ENCODE data around the gene PLEKHN1.
A peak's percentile ranks its signal among the peaks of the same experiment; 100 is the strongest.
"Not testable (repeated sequence)": the region's sequence is repeated elsewhere in the genome, so short reads cannot be mapped to it uniquely, and the experiment has no call there.

Gene PLEKHN1

DNA sequence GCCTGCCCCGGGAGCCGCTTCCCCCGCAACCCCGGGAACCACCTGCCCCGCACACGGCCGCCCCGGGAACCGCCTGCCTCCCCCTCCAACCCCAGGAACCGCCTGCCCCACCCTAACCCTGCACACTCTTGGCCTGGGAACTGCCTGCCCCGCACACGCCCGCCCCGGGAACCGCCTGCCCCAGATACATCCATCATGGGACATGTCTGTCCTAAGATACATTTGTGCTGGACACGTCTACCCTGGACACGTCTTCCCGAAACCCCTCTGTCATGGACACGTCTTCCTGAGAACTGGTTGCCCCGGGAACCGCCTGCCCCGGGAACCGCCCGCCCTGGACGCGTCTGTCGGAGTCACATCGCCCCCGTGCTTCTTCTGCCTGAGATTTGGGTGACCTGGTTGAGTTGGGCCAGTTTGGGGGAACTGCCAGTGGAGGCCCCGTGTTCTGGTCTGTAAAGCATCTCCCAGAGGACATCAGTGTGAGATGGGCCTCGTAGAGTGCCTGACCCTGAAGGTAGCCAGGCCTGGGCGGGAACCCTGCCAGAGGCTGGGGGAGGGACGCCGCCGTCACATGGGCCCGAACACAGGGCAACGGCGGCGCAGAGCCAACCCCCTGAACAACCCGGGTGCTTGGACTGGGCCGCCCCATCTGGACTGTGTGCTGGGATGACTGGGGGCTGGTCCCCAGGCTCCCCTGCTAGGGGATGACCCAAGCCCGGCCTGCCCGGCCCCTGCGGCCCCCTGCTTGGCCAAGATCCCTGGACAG lies 12.0 kb downstream of the PLEKHN1 start:
- DNase-seq, result no peak

DNA sequence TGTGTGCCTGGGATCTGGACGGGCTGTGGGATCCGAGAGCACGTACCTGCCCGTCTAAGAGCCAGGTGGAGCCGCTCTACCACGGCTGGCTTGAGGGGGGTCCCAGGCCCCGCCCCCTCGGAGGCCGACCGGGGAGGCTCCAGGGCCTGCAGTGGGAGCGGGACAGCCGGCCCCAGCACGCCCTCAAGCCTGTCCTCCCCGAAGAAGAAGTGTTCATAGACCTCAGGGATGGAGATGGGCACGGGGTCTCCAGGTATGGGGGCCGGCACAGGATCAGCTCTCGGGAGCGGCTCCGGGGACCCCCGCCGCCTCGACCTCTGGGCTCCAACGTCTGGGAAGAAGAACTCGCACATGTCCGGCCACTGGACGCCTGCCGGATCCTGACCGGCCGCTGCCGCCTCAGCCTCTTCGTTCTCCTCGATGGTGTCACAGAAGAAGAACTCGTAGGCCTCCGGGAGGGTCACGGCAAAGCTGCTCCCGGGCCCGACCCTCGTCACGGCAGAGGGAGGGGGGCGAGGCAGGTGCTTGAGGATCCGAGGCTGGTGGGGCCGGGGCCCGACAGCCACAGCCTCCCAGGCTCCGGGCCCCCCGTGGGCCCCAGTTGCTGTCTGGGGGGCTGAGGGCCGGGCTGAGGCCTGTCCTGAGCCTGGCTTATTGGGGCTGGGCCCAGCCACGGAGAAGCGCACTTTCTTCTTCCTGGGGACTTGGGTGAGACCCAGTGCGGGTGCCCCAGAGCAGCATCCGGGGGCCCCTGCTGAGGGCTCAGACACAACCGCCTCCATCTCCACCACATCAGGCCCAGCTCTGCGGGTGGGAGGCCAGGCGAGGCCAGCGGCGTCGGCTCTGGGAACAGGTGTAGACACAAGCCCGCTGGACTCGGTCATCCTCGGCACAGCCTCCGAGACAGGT lies 12.8 kb downstream of the PLEKHN1 start:
- DNase-seq, result no peak

DNA sequence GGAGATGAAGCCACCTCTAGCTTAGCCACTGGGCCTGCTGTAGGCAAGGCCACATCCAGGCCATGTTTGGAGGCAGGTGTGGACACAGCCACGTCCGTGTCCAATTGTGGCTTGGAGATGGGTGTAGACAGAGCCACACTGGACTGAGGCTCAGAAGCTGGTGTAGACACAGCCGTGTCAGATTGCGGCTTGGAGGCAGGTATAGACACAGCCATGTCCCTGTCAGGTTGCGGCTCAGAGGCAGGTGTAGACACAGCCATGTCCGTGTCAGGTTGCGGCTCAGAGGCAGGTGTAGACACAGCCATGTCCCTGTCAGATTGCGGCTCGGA lies 13.4 kb downstream of the PLEKHN1 start:
- no peak for DNase-seq

GRCh38 chr1:980137-980571 lies 13.9 kb downstream of the PLEKHN1 start:
- DNase-seq, result no peak

- no peak for DNase-seq
Measured at GRCh38 chr1:980602-981395, 14.5 kb downstream of the PLEKHN1 start.

- no peak for DNase-seq
Measured at GRCh38 chr1:981491-981954, 15.2 kb downstream of the PLEKHN1 start.

DNA sequence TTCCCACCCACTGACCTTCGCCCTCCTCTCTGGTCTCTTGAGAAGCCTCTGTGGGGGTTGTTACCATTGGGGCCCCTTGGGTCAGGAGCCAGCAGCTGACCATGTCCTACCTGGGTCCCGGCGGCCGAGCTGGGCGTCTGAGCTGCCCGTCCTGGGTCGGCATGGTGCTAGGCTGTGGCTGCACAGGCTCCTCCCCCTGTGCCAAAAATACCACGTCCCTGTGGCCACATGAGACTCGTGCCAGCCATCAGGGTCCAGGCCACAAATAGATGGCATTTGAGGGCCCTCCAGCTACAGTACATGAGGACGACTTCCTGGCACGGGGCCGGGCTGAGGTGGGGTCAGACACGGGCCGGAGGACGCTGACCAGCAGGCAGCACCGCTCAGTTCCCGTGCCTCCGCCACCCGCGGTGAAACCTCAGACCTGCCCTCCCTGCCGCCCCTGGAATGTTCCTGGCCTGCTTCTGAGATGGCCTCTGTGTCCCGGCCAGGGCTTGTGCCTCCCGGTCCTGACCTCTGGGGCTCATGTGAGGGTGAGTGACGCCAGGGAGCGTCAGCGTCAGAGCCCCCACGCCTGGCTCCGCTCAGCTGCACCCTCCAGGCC lies 15.8 kb downstream of the PLEKHN1 start, which contains the start of gene PERM1:
TSS of gene PERM1 (minus strand) at position 139 of the 604 bp plus-strand sequence. CDS start 1,064 bp downstream, outside the sequence.
- no peak for DNase-seq

DNA sequence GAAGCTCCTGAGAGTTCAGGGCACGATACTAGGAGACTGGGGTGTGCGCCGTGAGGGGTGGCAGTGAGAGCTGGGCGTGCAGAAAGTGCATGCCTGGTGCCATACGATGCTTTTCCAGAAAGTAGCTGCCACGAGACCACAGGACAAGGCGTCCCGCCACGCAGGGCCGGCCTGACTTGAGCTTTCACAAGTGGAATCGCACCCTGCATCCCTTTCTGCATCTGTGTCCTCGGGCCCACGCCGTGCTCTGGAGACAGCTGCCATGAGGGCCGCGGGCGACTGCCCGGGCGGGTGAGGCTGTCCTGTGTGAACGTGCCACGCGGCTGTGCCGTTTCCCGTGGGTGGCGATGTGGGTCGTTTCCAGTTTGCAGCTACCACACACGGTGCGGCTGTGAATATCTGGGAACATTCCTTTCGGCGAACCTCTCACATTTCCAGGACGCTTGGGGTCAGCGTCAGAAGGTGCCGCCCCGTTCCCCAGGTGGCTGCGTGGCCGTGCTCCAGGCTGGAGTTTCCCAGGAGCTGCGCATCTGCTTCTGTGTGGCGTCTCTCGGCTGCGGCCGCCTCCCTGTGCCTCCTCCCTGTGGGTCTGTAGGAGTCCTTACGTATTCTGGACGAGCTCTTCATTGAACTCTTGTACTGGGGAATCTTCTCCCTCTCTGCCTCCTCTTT lies 16.6 kb downstream of the PLEKHN1 start:
- no peak for DNase-seq

DNA sequence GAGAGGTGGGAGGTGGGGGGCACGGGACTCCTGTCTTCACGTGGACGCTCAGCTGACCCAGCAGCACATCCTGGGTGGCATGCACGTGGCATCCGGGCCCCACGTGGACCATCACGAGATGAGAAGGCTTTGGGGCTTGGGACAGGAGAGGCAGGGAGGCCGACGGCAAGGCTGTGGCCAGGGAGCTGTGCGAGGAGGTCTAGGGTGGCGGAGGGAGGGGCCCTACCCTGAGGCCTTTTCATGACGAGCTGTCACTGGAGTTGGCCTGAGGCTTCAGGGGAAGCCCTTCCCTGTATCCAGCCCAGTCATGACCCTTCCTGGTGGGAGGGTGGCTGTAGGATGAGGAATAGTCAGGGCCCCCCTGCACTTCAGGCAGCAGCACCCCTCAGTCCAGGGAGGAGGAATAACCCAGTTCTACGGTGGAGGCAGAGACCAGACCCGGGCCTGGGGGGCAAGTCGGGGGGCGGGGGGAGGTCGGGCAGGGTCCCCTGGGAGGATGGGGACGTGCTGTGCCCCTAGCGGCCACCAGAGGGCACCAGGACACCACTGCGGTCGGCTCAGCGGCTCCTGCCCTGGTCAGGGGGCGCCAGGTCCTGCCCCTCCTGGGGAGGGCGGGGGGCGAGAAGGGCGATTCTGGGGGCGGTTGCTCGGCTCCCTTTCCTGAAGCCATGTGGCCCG lies 17.7 kb downstream of the PLEKHN1 start:
- DNase-seq, result peak; percentile 65

DNA sequence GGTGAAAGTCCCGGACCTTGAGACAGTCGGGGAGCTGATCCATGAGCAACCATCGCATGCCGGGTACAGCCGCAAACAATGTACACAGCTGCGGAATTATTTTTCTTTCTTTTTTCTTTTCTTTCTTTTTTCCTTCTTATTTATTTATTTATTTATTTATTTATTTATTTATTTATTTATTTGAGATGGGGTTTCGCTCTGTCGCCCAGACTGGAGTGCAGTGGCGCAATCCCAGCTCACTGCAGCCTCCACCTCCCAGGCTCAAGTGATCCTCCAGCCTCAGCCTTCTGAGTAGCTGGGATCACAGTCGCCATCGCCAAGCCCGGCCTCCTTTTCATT lies 18.2 kb downstream of the PLEKHN1 start:
- no peak for DNase-seq

DNA sequence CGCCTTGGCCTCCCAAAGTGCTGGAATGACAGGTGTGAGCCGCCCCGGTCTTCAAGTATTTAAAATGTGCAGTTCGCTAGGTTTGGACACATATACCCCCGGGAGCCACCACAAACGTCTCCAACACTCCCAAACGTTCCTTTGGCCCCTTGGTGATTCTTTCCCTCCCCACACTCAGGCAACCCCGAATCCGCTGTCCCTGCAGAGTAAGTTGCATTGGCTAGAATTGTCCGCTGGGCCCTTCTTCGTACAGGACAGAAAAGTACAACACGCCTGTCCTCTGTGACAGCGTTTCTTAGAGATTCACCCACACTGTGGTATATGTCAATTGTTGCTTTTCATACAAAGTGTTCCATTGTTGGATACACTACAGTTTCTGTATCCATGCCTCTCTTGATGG lies 18.8 kb downstream of the PLEKHN1 start:
- DNase-seq, result no peak

- not testable (repeated sequence) for DNase-seq
Measured at GRCh38 chr1:988061-988460, 21.8 kb downstream of the PLEKHN1 start.

- not testable (repeated sequence) for DNase-seq
Measured at GRCh38 chr1:991275-991674, 25.0 kb downstream of the PLEKHN1 start.

DNA sequence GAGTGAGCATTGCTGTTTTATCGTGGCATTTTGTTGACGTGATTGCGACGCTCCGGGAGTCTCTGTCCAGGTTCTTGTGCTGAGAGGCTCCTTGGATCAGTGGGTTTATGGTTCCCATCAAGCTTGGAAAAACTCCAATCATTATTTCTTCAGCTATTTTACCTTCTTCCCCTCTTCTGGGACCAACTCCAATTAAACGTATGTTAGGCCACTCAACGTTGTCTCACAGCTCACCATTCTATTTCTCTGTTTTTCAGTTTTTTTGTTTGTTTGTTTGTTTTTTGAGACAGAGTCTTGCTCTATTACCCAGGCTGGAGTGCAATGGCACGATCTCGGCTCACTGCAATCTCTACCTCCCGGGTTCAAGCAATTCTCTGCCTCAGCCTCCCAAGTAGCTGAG lies 25.6 kb downstream of the PLEKHN1 start:
- no peak for DNase-seq

GRCh38 chr1:992362-992761 lies 26.1 kb downstream of the PLEKHN1 start:
- no peak for DNase-seq

DNA sequence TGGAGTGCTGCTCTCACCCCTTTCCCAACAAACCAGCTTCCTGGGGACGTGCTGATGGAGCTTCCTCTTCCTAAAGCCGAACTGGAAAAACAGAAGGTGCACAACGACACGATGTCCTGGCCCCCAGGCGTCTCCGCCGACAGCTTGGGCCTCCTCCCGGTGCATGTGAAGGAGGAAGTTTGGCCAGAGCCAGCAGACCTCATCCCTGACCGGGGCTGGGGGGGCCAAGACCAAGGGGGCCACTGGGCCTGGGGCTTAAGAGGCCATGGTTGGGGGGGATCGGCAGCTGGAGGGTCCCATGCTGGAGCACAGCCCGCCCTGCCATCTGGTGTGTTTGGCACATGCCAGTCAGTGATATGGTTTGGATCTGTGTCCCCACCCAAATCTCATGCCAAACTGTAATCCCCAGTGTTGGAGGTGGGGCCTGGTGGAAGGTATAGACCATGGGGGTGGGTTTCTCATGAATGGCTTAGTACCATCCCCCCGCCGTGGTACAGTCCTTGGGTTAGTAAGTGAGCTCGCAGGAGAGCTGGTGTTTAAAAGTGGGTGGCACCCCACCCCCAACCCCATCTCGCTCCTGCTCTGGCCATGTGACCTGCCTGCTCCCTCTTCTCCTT lies 27.2 kb downstream of the PLEKHN1 start:
- no peak for DNase-seq

DNA sequence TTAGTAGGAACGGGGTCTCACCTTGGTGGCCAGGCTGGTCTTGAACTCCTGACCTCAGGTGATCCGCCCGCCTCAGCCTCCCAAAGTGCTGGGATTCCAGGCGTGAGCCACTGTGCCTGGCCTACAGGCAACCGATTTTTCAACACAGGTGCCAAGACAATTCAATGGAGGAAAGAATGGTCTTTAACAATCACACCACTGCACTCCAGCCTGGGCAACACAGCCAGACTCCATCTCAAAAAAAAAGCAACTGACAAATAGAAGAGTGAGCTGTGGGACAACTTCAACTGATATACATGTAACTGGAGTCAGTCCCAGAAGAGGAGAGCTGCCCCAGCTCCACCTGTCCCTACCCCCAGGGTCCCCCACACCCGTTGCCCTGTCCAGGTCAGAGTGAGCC lies 28.3 kb downstream of the PLEKHN1 start:
- not testable (repeated sequence) for DNase-seq

GRCh38 chr1:995665-996633 lies 29.7 kb downstream of the PLEKHN1 start:
- DNase-seq, result no peak

GRCh38 chr1:996851-997712 lies 30.8 kb downstream of the PLEKHN1 start:
- no peak for DNase-seq

Data from activated naive CD4-positive, alpha-beta T cell treated with anti-CD3 and anti-CD28 coated beads, Interleukin-2, amount 50 U/mL, for 16 hours (primary cell).